Measurements from ENCODE around the gene ADGRG3.
A peak's percentile ranks its signal among the peaks of the same experiment; 100 is the strongest.

ADGRG3 gene

GRCh38 chr16:57646388-57647039 is 21.6 kb upstream of the ADGRG3 start:
- no peak for DNase-seq (ENCODE audit: low spot score)

GRCh38 chr16:57647136-57647875 is 20.8 kb upstream of the ADGRG3 start:
- DNase-seq (ENCODE audit: low spot score): no peak

- DNase-seq (ENCODE audit: low spot score): no peak
Measured at GRCh38 chr16:57648125-57648524, 20.0 kb upstream of the ADGRG3 start.

- DNase-seq (ENCODE audit: low spot score): peak; percentile 85
Measured at GRCh38 chr16:57648581-57649442, 19.3 kb upstream of the ADGRG3 start.

DNA sequence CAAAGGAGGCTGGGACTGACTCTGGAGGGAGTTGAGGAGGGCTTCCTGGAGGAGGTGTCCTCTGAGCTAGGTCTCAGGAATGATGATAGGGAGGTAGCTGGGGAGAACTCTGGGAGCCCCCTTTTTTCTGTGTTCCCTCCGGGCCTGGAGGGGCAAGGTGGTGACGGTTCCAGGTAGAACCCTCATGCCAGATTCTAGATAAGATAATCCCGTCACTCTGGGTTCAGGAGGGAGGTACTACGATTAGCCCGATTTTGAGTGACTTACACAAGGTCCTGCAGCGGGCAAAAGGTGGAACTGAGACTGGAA is 18.7 kb upstream of the ADGRG3 start:
- no peak for DNase-seq (ENCODE audit: low spot score)

- DNase-seq (ENCODE audit: low spot score): no peak
Measured at GRCh38 chr16:57649846-57650245, 18.3 kb upstream of the ADGRG3 start.

- no peak for DNase-seq (ENCODE audit: low spot score)
Measured at GRCh38 chr16:57651344-57652333, 16.5 kb upstream of the ADGRG3 start.

DNA sequence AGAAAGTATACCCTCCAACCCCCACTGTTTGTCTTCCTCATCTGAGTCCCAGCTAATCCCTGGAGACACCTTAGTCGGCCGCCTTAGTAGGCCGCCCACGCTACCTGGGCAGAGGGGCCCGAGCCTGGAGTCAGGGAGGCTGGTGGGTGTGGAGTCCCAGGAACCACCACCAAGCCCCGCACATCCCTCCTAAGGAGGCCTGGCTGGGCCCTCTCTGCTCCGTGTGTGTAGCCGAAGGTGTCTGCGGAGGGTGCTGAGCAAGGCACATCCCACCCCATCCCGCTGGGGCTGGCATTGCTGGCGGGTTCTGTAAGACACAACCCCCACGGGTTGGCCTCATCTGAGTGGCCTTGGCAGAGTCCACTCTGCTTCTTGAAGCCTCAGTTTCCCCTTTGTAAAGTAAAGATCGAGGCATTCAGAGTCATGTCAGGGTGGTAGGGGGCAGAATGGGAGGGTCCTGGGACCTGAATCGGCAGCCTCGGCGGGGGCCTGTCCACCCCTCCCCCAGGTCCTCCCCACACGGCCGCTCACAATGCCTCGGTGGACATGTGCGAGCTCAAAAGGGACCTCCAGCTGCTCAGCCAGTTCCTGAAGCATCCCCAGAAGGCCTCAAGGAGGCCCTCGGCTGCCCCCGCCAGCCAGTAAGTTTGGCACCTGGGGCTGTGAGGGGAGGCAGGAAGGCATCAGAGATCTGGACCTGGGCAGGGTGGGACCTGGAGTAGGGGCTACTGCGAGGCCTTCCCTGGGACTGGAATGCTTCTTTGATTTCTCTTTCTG is 15.2 kb upstream of the ADGRG3 start:
- no peak for DNase-seq (ENCODE audit: low spot score)

DNA sequence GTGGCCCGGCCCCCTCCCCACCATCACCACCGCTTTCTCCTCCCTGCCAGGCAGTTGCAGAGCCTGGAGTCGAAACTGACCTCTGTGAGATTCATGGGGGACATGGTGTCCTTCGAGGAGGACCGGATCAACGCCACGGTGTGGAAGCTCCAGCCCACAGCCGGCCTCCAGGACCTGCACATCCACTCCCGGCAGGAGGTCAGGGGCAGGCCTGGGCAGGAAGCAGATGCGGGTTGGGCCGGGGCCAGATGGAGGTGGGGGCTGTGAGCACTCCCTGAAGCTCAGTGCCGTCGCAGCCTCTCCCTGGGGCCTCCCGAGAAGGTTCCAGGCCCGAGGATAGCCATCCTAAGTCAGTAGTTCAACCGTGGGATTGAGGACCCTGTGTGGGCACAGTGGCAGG is 14.2 kb upstream of the ADGRG3 start:
- no peak for DNase-seq (ENCODE audit: low spot score)

DNA sequence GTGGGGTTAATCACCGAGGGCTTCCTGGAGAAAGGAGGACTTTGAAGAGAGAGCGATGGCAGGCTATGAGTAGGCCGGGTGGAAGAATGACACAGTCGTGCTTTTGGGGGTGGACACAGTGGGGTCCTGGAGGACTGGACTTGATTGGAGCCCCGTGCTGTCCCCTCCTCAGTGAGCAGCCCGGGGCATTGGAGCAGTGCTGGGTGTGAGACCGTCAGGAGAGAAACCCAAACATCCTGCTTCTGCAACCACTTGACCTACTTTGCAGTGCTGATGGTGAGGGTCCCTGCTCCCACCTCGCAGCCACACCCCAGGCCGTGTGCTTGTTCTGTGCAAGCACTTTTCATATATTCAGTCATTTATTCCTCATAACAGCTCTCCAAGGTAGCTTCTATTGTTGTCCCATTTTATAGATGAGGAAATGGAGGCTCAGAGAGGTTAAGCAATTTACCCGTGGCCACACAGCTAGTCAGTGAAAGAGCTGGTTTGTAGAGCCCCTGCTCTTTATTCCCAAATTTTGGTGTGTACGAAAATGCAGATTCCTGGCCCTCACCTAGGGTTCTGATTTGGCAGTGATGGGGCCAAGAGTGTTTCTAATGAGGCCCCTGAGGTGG is 11.7 kb upstream of the ADGRG3 start:
- no peak for DNase-seq (ENCODE audit: low spot score)

- DNase-seq (ENCODE audit: low spot score): no peak
Measured at GRCh38 chr16:57657228-57657627, 10.9 kb upstream of the ADGRG3 start.

- no peak for DNase-seq (ENCODE audit: low spot score)
Measured at GRCh38 chr16:57658130-57658877, 9.8 kb upstream of the ADGRG3 start.

DNA sequence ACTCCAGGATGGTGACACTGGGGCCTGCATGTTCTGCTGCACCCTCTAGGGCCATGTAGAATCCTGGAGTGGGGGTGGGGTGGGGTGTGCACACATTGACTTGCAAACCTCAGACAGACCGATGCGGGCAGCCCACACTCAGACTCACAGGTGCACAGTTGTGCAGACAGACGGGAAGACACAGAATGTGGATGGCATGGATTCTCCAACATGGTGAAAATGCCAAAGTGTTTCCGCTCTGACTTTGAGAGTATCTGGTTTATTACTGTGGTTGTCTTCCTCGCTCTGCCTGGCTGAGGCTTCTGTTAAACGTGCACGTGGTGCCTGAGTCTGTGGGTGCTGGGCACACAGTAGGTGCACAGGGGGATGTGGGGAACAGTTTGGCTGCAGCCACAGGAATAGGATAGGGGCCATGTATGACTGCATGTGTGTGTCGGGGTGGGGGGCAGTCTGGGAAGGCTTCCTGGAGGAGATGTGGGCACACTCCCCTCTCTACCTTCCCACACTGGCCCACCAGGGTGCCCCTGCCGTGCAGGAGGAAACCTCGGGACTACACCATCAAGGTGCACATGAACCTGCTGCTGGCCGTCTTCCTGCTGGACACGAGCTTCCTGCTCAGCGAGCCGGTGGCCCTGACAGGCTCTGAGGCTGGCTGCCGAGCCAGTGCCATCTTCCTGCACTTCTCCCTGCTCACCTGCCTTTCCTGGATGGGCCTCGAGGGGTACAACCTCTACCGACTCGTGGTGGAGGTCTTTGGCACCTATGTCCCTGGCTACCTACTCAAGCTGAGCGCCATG is 9.0 kb upstream of the ADGRG3 start:
- DNase-seq (ENCODE audit: low spot score): no peak

DNA sequence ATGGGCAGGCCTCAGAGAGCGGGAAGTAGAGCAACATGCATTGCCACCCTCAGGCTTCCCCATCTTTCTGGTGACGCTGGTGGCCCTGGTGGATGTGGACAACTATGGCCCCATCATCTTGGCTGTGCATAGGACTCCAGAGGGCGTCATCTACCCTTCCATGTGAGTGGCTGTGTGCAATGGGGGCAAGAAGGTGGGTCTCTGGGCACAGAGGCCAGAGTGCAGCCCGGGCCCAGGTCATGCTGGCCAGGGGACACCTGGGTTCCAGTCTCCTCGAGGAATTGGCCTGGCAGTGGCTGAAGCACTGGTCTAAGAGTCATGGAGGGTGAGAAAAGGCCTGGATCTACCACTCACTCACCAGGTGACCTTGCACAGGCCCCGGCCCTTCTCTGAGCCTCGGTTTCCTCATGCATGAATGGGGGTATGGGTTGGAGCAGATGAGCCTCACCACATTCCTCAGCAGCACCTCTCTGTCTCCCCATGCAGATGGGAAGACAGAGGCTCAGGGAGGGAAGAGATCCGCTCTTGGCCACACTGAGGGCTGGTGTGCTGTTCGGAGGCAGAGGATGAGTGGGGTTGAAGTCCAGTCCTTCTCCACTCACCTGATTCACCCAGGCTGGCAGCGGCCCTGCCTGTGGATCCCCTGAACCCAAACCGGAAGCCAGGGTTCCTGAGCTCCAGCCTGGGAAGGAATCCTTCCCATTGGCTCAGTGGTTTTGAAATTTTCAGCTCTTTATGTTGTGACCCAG is 7.2 kb upstream of the ADGRG3 start:
- DNase-seq (ENCODE audit: low spot score): no peak

- DNase-seq (ENCODE audit: low spot score): no peak
Measured at GRCh38 chr16:57661510-57661909, 6.6 kb upstream of the ADGRG3 start.

DNA sequence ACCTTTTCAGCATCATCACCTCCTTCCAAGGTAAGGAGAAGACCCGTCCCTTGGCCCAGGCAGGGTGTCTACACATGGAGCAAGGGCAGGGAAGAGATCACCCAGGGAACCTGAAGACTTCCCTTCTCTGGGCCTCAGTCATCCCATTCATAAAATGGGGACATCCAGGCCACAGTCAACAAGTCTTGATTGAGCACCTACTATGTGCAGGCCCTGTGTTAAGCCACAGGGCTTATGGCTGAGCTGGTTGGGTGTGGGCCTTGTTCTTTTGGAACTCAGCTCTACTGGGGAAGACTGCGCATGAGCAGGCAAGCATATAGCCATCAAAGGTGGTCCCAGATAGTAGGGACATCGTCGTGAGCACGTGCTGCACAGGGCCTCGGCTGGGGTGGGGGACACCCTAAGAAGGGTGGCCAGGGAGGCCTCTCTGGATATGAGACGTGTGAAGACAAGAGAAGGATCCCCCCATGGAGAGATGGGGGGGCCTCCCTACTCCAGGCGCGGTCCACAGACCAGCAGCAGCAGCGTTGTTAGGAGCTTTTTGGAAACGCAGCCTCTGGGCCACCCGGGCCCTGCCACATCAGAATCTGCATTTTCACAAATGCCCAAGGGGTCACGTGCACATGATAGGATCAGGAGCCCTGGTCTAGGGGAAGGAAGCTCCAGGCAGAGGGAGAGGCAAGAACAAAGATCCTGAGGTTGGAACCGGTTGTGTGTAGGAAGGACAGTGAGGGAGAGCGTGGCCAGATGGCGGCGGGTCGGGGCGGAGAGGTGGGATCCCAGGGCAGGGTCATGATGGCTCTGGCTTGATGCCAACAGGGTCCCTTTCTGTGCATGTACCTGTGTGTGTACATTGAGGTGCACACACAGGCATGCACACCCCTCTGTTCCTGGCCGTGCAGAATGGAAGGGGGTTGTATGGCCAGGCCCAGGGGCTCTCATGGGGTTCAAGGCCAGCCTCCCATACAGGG is 5.9 kb upstream of the ADGRG3 start:
- DNase-seq (ENCODE audit: low spot score): no peak

DNA sequence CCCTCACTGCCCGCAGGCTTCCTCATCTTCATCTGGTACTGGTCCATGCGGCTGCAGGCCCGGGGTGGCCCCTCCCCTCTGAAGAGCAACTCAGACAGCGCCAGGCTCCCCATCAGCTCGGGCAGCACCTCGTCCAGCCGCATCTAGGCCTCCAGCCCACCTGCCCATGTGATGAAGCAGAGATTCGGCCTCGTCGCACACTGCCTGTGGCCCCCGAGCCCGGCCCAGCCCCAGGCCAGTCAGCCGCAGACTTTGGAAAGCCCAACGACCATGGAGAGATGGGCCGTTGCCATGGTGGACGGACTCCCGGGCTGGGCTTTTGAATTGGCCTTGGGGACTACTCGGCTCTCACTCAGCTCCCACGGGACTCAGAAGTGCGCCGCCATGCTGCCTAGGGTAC is 4.7 kb upstream of the ADGRG3 start:
- DNase-seq (ENCODE audit: low spot score): no peak
